GM20431 (cell line): Measurements from ENCODE around the gene ASCC3.

Source experiments
- in situ Hi-C: fragments of 300-500 bp; cut with MseI, MboI; formaldehyde crosslinking; loops from one replicate; pipeline ENCODE4 v1.15.0; 2020; ENCODE audit warnings: low sequenced_read_pairs; ENCODE audit not compliant: unreplicated experiment

Gene ASCC3

DNA sequence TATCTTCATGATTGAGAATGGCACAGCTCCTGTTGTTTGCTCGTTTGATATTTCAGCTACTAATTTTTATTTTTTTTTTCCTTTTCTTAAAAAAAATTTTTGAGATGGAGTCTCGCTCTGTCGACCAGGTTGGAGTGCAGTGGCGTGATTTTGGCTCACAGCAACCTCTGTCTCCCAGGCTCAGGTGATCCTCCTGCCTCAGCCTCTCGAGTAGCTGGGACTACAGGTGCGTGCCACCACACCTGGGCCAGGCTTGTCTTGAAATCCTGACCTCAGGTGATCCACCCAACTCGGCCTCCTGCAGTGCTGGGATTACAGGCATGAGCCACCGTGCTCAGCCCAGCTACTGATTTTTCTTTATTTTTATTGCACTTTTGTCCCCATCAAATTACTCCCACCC, 266.2 kb downstream of the ASCC3 start:
- in situ Hi-C loops = no loop called here

DNA sequence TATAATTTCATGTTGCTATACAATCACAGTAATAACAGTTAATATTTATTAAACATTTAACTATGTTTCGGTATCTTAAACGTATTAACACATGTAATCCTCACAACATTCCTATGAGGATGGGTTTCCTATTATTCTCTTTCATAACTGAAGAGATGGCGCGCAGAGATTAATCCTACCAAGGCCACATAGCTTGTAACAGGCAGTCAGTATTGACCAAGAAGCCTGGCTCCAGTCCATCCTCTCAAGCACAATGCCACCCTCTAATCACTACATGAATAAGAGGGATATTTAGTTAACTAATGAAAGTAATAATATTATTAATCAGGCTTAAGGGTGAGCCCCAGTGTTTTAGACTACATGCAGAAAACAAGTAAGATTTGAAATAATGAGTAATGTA, 266.7 kb downstream of the ASCC3 start:
- in situ Hi-C loops = no loop called here

DNA sequence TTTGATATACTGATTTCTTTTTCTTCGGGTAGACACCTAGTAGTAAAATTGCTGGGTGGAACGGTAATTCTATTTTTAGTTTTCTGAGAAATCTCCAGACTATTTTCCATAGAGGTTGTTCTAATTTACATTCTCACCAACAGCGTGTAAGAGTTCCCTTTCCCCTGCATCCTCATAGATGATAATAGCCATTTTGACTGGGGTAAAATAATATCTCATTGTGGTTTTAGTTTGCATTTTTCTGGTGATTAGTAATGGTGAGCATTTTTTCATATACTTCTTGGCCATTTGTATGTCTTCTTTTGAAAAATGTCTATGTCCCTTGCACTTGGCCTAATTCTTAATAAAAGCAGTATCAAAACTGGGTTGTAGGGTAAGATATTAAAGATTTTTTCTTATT, 267.5 kb downstream of the ASCC3 start:
- in situ Hi-C loops = no loop called here

DNA sequence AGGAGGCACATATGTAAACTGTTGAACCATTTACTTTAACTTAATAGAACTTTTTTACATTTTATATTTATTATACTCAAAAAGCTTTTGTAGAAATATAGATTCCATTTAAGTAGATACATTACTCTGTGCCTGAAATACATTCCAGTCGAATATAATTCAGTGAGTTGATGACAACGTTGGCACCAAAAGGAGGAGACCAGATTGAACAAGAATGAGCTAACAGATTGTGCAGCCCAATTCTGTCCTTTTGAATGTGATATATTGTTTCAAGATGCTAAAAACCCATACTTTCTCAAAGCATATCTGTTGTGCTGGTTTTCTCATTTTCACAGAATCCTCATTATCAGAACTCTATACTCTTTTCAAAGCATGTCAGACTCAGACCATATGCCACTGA, 269.0 kb downstream of the ASCC3 start:
- in situ Hi-C loops = no loop called here

DNA sequence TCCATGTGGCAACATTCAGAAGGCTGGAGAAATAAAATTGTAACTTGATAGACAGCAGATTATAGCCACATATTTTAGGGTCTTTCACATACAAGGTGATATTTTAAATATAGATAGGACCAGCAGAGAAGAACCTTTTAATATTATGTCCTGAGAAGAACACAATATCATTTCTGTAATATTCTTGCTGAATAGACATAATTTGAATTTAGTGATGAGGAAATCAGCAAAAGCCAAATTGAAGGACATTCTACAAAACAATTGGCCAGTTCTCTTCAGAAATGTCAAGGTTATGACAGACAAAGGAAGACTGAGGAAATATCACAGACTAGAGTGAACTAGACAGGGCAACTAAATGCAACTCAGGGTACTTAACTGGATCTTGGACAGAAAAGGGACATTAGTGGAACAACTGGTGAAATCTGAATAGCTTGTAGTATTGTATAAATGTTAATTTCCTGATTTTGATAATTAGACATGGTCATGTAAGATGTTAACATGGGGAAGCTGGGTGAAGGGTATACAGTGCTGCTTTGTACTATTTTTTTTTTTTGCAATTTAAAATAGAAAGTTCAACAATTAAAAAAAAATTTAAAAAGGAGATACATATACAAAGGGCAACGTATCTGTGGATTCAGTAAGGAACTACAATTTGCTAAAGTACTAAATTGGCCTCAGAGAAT, 281.9 kb downstream of the ASCC3 start:
- in situ Hi-C loops = no loop called here

DNA sequence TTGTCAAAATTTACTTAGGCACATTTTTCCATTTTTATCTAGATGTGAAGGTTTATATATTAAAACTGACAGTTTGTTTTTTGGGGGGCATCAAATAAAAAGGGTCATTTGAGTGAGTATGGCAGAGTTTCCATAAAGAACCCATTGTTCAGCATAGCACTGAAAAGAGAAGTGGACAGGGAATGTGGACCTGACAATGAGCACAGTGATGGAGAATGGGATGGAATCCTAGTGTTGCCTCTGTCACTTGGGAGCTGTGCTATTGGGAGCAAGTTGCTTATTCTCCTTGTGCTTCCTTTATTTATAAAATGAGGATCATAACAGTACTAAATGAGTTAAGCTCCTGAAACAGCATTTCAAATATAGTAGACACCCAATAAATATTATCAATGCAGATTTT, 285.7 kb downstream of the ASCC3 start:
- in situ Hi-C loops = no loop called here

DNA sequence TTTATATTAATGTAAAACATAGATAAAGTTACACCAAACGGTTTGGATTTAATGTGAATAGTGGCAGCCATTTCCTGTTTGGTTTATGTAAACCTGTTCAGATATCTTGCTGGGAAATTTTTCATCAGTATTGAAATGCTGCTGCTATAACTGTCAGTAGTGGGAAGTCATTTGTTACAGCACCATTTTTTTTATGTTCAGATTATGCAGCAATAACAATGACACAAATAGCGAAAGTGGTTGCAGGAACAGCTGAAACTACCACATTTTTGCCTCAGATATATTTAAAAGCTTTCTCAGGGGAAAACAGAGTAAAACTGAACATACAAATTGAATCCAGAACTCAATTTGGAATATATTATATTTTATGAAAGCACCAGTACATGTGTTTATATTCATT, 287.6 kb downstream of the ASCC3 start:
- in situ Hi-C loops = no loop called here

DNA sequence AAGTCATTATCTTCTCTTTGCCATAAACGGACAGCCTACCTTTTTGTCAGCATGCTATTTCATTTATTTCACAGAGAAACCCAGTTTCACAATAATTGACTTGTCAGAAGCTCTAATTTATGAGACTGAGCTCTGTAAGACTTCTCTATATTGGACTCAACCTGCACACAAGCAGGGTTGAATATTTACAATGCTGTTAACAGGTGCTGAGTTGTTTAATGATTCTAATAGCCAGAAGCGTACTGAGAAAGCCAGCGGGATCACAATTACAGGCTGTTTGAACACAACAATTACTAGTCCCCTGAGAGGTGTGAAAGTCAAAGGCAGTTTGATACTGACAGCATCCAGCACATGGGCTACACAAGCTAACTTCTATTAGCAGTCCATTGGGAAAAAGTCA, 288.2 kb downstream of the ASCC3 start:
- in situ Hi-C loops = no loop called here

DNA sequence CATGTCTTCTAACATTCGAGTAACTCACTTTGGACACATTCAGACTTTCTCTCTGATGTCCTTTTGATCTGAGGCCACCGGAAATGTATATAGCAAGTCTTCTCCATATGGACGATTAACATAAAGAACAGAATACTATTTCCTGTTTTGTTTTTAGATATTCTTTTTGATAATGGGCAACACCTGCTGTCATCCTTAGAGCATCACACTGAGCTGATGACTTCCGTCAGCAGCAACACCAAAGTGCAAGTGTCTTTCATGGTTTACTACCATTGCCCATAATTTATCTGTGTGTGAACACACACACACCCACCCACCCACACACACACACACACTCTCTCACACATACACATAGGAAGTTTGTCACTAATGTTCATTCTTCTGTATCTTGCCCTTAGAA, 303.7 kb downstream of the ASCC3 start:
- in situ Hi-C loops = no loop called here

DNA sequence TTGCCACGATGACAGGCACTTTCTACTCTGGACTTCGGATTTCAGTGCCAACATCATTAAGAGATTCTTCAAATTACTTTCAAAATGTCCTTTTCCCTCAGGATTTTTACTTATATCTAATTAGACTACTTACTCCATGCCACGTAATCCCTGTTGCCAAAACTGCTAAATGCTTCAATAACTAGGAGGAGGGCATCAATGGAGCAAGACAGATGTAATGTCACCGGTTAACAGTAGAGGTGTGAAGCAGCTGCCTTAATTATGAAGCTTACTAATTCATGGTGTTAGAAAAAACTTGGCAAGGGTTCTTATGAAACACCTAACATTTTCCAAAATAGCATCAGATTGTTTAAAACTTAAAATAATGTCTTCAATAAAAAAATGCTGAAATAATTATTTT, 305.2 kb downstream of the ASCC3 start:
- in situ Hi-C loops = no loop called here

DNA sequence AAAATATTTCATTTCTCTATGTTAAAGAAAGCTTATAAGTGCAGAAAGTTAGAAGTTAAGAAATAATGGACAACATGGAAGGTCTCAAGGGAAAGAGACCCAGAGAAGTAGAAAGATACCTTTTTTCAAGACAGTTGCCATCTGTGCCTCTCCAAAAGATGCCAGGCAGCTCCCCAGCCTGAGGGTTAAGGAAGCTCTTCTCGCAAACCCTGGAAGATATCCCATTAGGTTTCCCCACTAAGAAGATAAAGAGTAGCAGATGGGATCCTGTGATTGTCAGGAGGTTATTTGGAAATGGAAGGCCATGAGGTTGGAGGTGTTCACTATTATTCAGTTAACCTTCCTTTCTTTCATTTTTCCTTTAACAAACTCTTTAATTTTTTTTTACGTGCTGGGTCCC, 306.3 kb downstream of the ASCC3 start:
- in situ Hi-C loops = no loop called here

DNA sequence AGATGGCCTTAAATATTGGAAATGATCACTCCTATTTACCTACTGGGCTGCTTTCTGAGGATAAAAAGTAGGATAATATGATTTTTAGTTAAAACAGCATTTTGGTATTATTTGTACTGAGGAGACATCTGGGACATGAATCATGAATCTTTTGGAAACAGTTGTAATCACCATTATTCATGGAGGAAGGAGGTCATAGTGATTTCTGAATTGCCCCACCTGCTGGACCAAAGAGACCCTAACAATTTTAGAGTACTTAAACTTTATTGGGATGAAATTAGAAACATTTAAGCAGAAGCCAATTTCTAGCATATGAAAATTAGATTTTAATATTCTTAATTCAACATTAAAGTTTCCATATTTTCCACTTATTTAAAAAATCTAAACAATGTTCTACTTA, 308.0 kb downstream of the ASCC3 start:
- in situ Hi-C loops = no loop called here

DNA sequence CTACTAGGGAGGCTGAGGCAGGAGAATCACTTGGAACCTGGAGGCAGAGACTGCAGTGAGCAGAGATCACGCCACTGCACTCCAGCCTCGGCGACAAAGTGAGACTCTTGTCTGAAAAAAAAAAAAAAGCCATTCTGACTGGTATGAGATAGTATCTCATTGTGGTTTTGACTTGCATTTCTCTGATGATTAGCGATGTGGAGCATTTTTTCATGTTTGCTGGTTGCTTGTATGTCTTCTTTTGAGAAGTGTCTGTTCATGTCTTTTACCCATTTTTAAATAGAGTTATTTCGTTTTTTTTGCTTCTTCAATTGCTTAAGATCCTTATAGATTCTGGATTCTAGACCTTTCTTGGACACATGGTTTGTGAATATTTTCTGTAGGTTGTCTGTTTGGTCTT, 312.9 kb downstream of the ASCC3 start:
- in situ Hi-C loops = no loop called here

DNA sequence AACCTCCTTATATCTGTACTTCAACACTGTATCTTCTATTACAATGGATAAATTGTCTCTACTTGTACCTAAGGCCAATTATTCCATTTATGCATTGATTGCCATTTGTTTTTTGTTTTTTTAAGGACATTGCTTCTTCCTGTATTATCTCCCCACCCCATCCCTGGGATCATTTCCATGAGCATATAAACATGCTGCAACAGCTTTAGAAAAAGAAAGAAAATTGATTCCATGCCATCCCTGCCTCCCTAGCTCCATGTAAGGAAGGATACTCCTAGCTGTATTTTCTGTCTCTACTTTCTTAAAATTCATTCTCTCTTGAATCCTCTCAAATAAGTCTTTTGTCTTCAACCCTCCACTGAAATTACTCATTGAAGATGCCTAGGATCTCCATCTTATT, 314.6 kb downstream of the ASCC3 start:
- in situ Hi-C loops = no loop called here

DNA sequence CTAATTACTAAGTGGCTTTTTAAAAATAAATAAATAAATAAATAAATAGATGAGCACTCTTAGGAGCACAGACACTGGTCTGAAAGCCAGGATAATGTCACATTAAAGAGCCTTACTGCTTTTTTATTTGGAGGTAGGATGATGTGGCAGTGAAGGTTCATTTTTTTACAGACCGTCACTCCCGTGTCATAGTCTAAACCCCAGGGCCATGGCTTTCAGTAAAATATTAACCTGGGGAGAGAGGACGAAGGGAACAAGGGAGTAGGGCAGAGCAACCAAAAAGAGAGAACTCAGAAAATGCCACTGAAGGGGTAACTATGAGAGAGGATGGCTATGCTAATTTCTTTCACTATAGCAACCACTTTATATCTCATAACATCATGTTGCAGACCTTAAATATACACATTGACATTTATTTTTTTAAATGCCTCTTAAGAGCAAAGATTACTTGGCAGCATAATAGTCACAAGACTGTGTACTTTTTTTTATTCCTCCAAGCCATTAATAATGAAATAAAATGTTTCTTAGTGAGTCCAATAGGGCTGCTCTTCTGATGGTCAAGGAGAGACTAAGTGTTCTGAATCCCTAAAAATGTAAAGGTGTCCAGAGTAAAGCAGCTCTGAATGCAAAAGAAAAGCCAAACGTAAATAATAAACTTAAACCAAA, 315.6 kb downstream of the ASCC3 start:
- in situ Hi-C loops = no loop called here

DNA sequence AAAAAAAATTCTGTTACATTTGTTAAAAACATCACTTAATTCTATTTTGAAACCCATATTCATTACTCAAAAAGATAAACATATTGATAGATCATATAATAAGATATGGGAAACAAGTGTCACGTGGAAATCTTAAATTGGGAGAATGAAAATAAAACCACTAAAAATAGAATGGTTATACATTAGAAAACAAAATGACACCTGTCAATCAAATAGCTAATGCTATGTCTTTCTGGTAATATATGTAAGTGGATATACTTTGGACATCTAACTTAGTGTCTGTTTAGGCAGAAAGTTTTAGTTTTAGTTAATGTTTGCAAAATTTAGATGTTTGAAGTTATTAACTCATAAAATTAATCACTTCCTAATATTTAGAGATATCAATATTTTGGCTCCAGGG, 321.3 kb downstream of the ASCC3 start:
- in situ Hi-C loops = no loop called here

DNA sequence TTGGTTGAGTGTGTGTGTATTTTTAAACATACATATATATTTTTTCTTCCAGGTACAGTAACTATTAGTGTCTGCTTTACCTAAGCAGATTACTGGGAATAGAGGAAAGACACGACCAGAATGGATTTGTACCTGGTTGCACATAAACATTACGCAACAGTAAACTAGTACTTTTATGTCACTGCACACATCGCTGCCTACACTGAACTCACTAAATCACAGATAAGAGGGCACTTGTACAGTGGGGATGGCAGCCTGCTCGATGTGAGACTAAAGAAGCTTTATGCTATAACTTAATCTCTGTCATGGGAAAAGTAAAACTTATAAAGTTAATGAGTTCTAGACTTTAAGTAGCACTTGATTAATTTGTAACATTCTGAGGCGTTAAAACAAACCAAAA, 326.9 kb downstream of the ASCC3 start:
- in situ Hi-C loops = no loop called here

DNA sequence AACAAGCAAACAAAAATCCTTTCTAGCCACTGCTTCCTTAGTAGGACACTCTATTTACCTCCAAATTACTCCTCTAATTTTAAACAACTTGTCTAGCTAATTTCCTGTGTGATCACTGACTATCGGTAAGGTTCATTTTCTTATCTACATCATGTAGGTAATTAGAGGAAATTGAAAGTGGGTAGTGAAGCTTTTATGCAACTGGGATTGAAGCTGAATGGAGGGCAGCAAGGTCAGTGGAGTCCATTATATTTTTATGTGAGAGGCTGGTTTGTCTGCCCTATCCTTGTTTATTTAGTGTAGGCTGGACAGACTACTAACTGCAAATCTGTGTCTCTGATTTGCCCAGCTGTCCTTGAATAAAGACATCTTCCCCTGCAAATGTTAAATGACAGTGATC, 327.9 kb downstream of the ASCC3 start:
- in situ Hi-C loops = no loop called here

DNA sequence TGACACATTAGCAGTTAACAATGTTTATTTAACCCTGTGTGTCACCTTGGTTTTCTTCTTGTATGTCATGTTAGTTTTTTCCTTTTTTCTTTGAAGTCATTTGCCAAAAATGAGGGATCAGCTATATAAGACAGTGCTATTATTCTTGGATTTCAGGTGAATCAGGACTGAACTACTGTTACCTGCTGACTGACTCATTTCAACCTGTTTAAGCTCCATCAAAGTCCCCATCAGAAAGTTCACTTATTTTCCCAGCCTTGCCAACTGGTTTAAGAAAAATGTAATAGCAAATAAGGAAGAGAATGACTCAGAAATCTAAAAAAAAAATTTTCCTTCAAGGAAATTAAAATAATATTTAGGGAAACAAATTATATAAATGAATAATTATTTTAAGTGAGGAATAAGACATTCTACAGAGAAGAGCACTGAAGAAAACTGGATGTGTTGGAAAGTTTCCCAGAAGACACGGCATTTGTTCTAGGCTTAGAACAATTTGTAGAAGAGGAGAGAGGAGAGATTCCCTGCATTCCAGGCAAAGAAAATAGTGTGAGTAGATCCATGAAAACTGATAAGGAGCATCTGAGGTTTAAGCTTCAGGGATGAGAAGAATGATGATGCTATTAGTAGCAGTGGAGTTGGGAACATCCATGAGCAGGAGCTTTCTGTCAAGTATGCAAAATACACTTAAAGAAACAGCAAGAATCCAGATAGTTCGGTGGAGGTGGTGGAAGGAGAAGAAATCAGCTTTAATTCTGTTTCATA, 331.5 kb downstream of the ASCC3 start:
- in situ Hi-C loops = no loop called here

DNA sequence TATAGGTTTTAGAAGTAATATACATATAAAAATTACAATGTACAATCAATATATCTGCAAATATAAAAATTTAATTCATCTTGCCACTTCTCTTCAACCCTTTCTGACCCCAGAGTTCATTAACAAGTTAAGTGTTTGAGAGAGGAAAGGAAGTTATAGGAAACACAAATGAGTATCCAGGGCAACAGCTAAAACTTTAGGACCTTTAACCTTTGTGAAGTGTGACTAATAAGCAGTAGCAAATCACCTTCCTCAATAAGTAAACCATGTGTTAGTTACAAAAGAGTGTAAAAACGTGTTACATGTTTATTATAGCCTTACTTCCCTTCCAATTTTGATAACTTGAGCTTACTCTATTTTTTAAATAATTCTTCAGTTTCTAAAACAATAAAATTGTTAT, 343.0 kb downstream of the ASCC3 start:
- in situ Hi-C loops = no loop called here

DNA sequence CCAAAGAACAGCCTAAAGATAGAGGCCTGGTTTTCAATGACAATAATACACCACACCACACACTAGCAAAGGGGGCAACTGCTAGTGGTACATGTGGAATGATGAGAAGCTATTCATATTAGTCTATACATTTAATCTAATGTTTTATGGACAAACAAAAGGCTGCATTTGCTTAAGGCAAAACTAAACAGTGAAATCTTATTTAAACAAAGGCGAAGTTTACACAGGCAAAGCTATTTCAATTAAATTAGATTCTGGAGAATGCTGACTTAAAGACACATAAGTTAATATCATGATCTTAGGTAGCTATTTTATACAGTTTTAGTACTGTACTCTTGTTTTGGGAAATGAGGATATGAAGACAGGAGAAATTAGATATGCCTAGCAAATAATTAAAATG, 362.5 kb downstream of the ASCC3 start:
- in situ Hi-C loops = no loop called here
